GM12878 (cell line): ENCODE measurements around the gene UBE2E2. TPM values are rescaled to one million over a fixed set of nuclear protein-coding genes. Genes with fewer than 3 reads are reported as not detected.

Source experiments
- ATAC-seq: fragments of 200-7000 bp; cut with Tn5 transposase; 3 replicates; pipeline ENCODE4 v1.9.1; 2020; ENCODE audit warnings: mild to moderate bottlenecking, moderate library complexity
- BruUV-seq: library from RNA; stranded (reverse); fragments of 400-500 nt; replicated peaks from 2 replicates; lab custom pipeline; 2021; lab: Mats Ljungman, UMichigan
- CTCF ChIA-PET: fragments of 300-600 bp; sonication (Branson Sonifier 250); formaldehyde crosslinking; extraction: SDS; loops from one replicate; lab custom pipeline; 2021; ENCODE audit warnings: inconsistent platforms; lab: Yijun Ruan, JAX
- POLR2A ChIA-PET: fragments of 350-600 bp; formaldehyde crosslinking; extraction: SDS; loops from one replicate; lab custom pipeline; 2021; ENCODE audit warnings: inconsistent platforms; lab: Charles Lee
- RAD21 ChIA-PET: fragments of 300-600 bp; sonication (Branson Sonifier 250); formaldehyde crosslinking; loops from one replicate; lab custom pipeline; 2023; ENCODE audit warnings: antibody characterized with exemption; ENCODE audit not compliant: unreplicated experiment; lab: Charles Lee
- SMC1A ChIA-PET: fragments of 300-600 bp; sonication (Branson Sonifier 250); formaldehyde crosslinking; loops from one replicate; lab custom pipeline; 2023; ENCODE audit not compliant: unreplicated experiment, uncharacterized antibody; lab: Charles Lee
- DNase-seq: peaks from one replicate; pipeline ENCODE4 v3.0.0-alpha.2; 2011; ENCODE audit warnings: low read depth, low spot score
- FAIRE-seq: peaks from 3 replicates; lab custom pipeline; 2011; peaks lifted over from hg19 to GRCh38; lab: Jason Lieb, UNC
- H2AFZ ChIP-seq: 2 replicates; pipeline ENCODE4 v1.6.0; 2011; ENCODE audit warnings: low read depth, low read length, control low read depth; ENCODE audit not compliant: control insufficient read depth
- H3K27ac ChIP-seq: 2 replicates; pipeline ENCODE4 v1.5.1; 2011; ENCODE audit warnings: control low read depth; ENCODE audit not compliant: control insufficient read depth, insufficient read depth
- H3K27me3 ChIP-seq, 2 experiments: replicated peaks in 1 of 2; 2 replicates each; pipeline versions ENCODE4 v1.6.0 to v1.6.1; 2011; ENCODE audit warnings: low read length in 1 of 2; ENCODE audit not compliant: control insufficient read depth in 2 of 2, insufficient read depth in 2 of 2
- H3K36me3 ChIP-seq, 2 experiments: 2 replicates each; pipeline ENCODE4 v1.5.1; 2011; ENCODE audit warnings: low read length in 1 of 2; ENCODE audit not compliant: control insufficient read depth in 2 of 2, insufficient read depth in 2 of 2
- H3K4me1 ChIP-seq: 2 replicates; pipeline ENCODE4 v1.6.1; 2011; ENCODE audit warnings: mild to moderate bottlenecking, low read length, moderate library complexity, mixed read lengths; ENCODE audit not compliant: control insufficient read depth, insufficient read depth
- H3K4me2 ChIP-seq: 2 replicates; pipeline ENCODE4 v1.6.0; 2011; ENCODE audit warnings: control low read depth; ENCODE audit not compliant: control insufficient read depth, insufficient read depth
- H3K4me3 ChIP-seq: fragments of 200-600 bp; sonication (generic); 2 replicates; pipeline ENCODE4 v1.5.1; 2016
- H3K79me2 ChIP-seq: 2 replicates; pipeline ENCODE4 v1.6.0; 2011; ENCODE audit warnings: low read length; ENCODE audit not compliant: control insufficient read depth, insufficient read depth
- H3K9ac ChIP-seq: 2 replicates; pipeline ENCODE4 v1.8.0; 2011; ENCODE audit warnings: low read length, control low read depth, mixed read lengths; ENCODE audit not compliant: control insufficient read depth, insufficient read depth
- H3K9me3 ChIP-seq: replicated peaks from 3 replicates; pipeline ENCODE4 v1.5.1; 2011; ENCODE audit warnings: mild to moderate bottlenecking, low read length; ENCODE audit not compliant: control insufficient read depth, insufficient read depth
- H4K20me1 ChIP-seq: 2 replicates; pipeline ENCODE4 v1.6.0; 2011; ENCODE audit not compliant: control insufficient read depth, insufficient read depth
- ASH2L ChIP-seq: fragments of 300-600, 200-600 bp; sonication (generic); IDR thresholded peaks from 2 replicates; pipeline ENCODE4 v1.6.1; 2017; ENCODE audit warnings: low read depth, mild to moderate bottlenecking, borderline replicate concordance
- BACH1 ChIP-seq: fragments of 450-650 bp; IDR thresholded peaks from 2 replicates; pipeline ENCODE4 v1.6.1; 2017; ENCODE audit warnings: mild to moderate bottlenecking, borderline replicate concordance
- BCL11A ChIP-seq: IDR thresholded peaks from 2 replicates; pipeline ENCODE4 v1.6.1; 2011; ENCODE audit warnings: low read depth, low read length
- CBFB ChIP-seq: IDR thresholded peaks from 2 replicates; pipeline ENCODE4 v1.6.1; 2016; ENCODE audit warnings: antibody characterized with exemption, low read depth
- EED ChIP-seq: sonication (generic); IDR thresholded peaks from 2 replicates; pipeline ENCODE4 v1.6.1; 2016; ENCODE audit warnings: antibody characterized with exemption, low read depth
- ELK1 ChIP-seq: IDR thresholded peaks from 2 replicates; pipeline ENCODE4 v1.6.1; 2012; ENCODE audit warnings: low read depth, low read length, improper control_type of control experiment
- FOXM1 ChIP-seq: IDR thresholded peaks from 2 replicates; pipeline ENCODE4 v1.6.1; 2012; ENCODE audit warnings: low read depth, mild to moderate bottlenecking, inconsistent platforms, low read length, moderate library complexity
- GABPA ChIP-seq: IDR thresholded peaks from 2 replicates; pipeline ENCODE4 v1.6.1; 2014; ENCODE audit warnings: antibody characterized with exemption, low read depth, mild to moderate bottlenecking, inconsistent platforms
- HDAC6 ChIP-seq: fragments of 200-600 bp; sonication (generic); IDR thresholded peaks from one replicate; pipeline ENCODE4 v1.8.0; 2017; ENCODE audit warnings: antibody characterized with exemption; ENCODE audit not compliant: unreplicated experiment
- JUNB ChIP-seq: IDR thresholded peaks from 2 replicates; pipeline ENCODE4 v1.6.1; 2016; ENCODE audit warnings: antibody characterized with exemption, mild to moderate bottlenecking
- MEF2A ChIP-seq: IDR thresholded peaks from 2 replicates; pipeline ENCODE4 v1.6.1; 2011; ENCODE audit warnings: low read depth, mild to moderate bottlenecking, low read length, moderate library complexity; ENCODE audit not compliant: insufficient read depth
- MEF2B ChIP-seq: fragments of 450-650 bp; IDR thresholded peaks from 2 replicates; pipeline ENCODE4 v1.6.1; 2018; ENCODE audit warnings: mild to moderate bottlenecking, moderate library complexity; ENCODE audit not compliant: partially characterized antibody, poor library complexity, severe bottlenecking
- MTA2 ChIP-seq: fragments of 450-650 bp; IDR thresholded peaks from 2 replicates; pipeline ENCODE4 v1.6.1; 2016; ENCODE audit warnings: low read depth, mild to moderate bottlenecking, moderate library complexity
- NRF1 ChIP-seq: conservative IDR thresholded peaks from 2 replicates; pipeline ENCODE4 v1.6.1; 2011; ENCODE audit warnings: mild to moderate bottlenecking, low read depth, low read length, improper control_type of control experiment
- RAD21 ChIP-seq: IDR thresholded peaks from 2 replicates; pipeline ENCODE4 v1.6.1; 2011; ENCODE audit warnings: mild to moderate bottlenecking, low read depth, low read length, moderate library complexity; ENCODE audit not compliant: insufficient read depth
- RUNX3 ChIP-seq: IDR thresholded peaks from 2 replicates; pipeline ENCODE4 v1.6.1; 2012; ENCODE audit warnings: low read length, inconsistent platforms
- SMARCA5 ChIP-seq: fragments of 450-650 bp; IDR thresholded peaks from 2 replicates; pipeline ENCODE4 v1.6.1; 2017; ENCODE audit warnings: mild to moderate bottlenecking
- ZBTB11 ChIP-seq: fragments of 450-650 bp; formaldehyde crosslinking; IDR thresholded peaks from 2 replicates; pipeline ENCODE4 v1.5.0; 2022; ENCODE audit warnings: mild to moderate bottlenecking, missing genetic modification characterization
- ZNF274 ChIP-seq: IDR thresholded peaks from one replicate; pipeline ENCODE4 v1.8.0; 2011; ENCODE audit not compliant: insufficient read length, insufficient read depth
- ZSCAN29 ChIP-seq: fragments of 450-650 bp; IDR thresholded peaks from 2 replicates; pipeline ENCODE4 v1.6.1; 2017; ENCODE audit warnings: mild to moderate bottlenecking, moderate library complexity
- ZZZ3 ChIP-seq: IDR thresholded peaks from 2 replicates; pipeline ENCODE4 v1.6.1; 2011; ENCODE audit warnings: low read depth; ENCODE audit not compliant: control insufficient read depth, insufficient read length
- in situ Hi-C: fragments of 300-500 bp; cut with MboI; formaldehyde crosslinking; loops from 9 replicates; pipeline ENCODE4 v1.14.3; 2018; ENCODE audit warnings: mixed read lengths
- intact Hi-C: fragments of 100-400 bp; cut with micrococcal nuclease; formaldehyde crosslinking; loops from one replicate; pipeline ENCODE4 v1.14.2; 2022; ENCODE audit not compliant: unreplicated experiment
- polyA plus RNA-seq, 11 experiments: library from polyadenylated mRNA; depleted of rRNA in 4 of 11; unstranded in 6 of 11; stranded (reverse) in 5 of 11; fragments of >200 nt; fragmentation: Nextera tagmentation in 4 of 11; fragmentation: Illumina TruSeq in 1 of 11; extraction: Ambion mirVana in 4 of 11; extraction: Trizol in 1 of 11; gene quantifications; 1 replicate in 1 of 11; 2 replicates in 10 of 11; pipeline versions ENCODE4 v1.2.1 to v1.2.3, GENCODE V29; 2011 to 2016; ENCODE audit warnings: inconsistent platforms in 2 of 11, missing spikeins in 2 of 11, low read depth in 1 of 11
- total RNA-seq, 4 experiments: library from RNA; depleted of rRNA in 3 of 4; stranded (reverse); fragments of >200 nt in 3 of 4; fragmentation: Illumina TruSeq in 1 of 4; extraction: Trizol in 1 of 4; gene quantifications; 2 replicates each; pipeline versions ENCODE4 v1.2.1 to v1.2.3, GENCODE V29; 2013 to 2021

Gene UBE2E2
- total and polyA plus RNA-seq, 10 of the 15 experiments (the other 5 are each of a cell fraction or from before 2014, with no cell fraction given) = 8.7 to 71.0 (median 36.4) TPM

GRCh38 chr3:23292432-23292831 is 89.3 kb downstream of the UBE2E2 start (continued):
- no peak for TF ChIP-seq ZBTB11 (CRISPR knock-in tag)

- intact Hi-C loops (no loop called here), in situ Hi-C loops (no loop called here)
- ATAC-seq (peak; percentile 76), FAIRE-seq (peak; percentile 23), DNase-seq (no peak)
- Histone ChIP-seq H2AFZ (no peak overlapping the region), H3K27me3 (no peaks in the 10 kb centered on the region), H3K36me3 (no peaks in the 10 kb centered on the region), H3K4me3 (0 out of 2 replicates have a peak overlapping the region, but pooled peaks have one; percentile 2), H3K79me2 (peaks cover 11% of the 10 kb centered on the region), H3K9me3 (no peaks in the 10 kb centered on the region; the same call in 2 of the 3 replicates), H3K9ac (no peak overlapping the region), H3K4me2 (peak overlapping the region; percentile 62), H4K20me1 (no peaks in the 10 kb centered on the region), H3K27ac (no peak overlapping the region; the same call in 1 of the 2 replicates), H3K4me1 (peaks cover 9% of the 10 kb centered on the region; the same call in 1 of the 2 replicates)
- ChIA-PET CTCF (interaction anchor here (1.0 kb wide), 1 partner anchor 27 kb away, joined by 3 read pairs; no protein-coding TSS in a partner anchor), RAD21 (interaction anchor here (1.0 kb wide), 1 partner anchor 12 kb away, joined by 4 read pairs; no protein-coding TSS in a partner anchor), POLR2A (no interaction called here), SMC1A (interaction anchor here (0.7 to 0.8 kb wide), 2 partner anchors 29 to 56 kb away, joined by 3 read pairs; no protein-coding TSS in a partner anchor)
- BruUV-seq = no TSS peak
- TF ChIP-seq SMARCA5 (no peak), GABPA (no peak), BACH1 (no peak), HDAC6 (no peak), ZSCAN29 (no peak), BCL11A (no peak), RAD21 (0 out of 2 replicates have a peak, but pooled peaks have one; percentile 0), EED (no peak), ASH2L (no peak), ZZZ3 (no peak), RUNX3 (peak; percentile 33; the same call in 1 of the 2 replicates), ZNF274 (no peak), JUNB (no peak), FOXM1 (no peak), NRF1 (no peak), MTA2 (peak; percentile 59; the same call in 1 of the 2 replicates), CBFB (no peak), MEF2A (peak; percentile 77), MEF2B (peak; percentile 80), ELK1 (no peak)
Measured at GRCh38 chr3:23294770-23295387, 91.8 kb downstream of the UBE2E2 start.
